DMS53 (cell line): ENCODE data around the gene XXYLT1.
A peak's percentile ranks its signal among the peaks of the same experiment; 100 is the strongest.
"Not testable (repeated sequence)": the region's sequence is repeated elsewhere in the genome, so short reads cannot be mapped to it uniquely, and the experiment has no call there.

Experiments used
- DNase-seq: peaks from one replicate; lab custom pipeline; 2025; lab: John Stamatoyannopoulos, UW

XXYLT1 gene

DNA sequence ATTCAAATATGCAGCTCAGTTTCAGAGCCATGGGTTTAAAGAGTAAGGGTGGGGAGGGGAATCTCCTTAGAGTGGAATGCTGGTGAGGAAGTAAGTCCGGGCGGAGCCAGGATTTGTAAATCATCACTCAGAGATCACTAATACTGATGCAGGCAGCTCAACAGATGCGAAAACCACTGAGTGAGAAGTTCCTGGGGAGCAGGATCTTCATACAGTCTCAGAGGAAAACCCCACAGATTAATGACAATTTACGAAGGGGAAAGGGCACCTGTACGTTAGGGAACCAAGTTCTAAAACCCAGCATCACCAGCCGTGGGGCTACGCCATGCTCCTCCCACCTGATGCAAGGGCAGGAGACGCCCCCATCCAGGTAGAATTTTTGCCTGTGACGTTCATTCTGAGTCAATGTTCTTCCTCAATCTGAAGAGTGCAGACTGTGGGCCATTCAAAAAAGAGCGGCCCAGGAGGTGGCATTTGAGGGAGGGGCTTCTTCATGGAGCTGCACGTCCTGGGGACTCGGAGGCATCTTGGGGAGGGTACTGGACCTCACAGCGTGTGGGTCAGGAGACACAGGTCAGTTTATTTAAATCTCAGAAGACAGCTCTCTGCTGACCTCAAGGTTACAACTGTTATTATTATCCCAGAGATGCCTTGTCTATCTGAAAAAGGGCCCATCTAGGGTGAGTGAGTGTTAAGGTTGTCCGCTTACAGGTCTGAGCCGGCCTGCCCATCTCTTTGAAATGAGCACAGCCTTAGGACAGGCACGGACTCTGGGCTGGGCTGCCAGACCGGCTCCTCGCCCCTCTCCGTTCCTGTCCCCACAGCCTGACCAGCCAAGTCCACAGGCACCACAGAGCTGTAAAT lies 228.0 kb downstream of the XXYLT1 start:
- no peak for DNase-seq

DNA sequence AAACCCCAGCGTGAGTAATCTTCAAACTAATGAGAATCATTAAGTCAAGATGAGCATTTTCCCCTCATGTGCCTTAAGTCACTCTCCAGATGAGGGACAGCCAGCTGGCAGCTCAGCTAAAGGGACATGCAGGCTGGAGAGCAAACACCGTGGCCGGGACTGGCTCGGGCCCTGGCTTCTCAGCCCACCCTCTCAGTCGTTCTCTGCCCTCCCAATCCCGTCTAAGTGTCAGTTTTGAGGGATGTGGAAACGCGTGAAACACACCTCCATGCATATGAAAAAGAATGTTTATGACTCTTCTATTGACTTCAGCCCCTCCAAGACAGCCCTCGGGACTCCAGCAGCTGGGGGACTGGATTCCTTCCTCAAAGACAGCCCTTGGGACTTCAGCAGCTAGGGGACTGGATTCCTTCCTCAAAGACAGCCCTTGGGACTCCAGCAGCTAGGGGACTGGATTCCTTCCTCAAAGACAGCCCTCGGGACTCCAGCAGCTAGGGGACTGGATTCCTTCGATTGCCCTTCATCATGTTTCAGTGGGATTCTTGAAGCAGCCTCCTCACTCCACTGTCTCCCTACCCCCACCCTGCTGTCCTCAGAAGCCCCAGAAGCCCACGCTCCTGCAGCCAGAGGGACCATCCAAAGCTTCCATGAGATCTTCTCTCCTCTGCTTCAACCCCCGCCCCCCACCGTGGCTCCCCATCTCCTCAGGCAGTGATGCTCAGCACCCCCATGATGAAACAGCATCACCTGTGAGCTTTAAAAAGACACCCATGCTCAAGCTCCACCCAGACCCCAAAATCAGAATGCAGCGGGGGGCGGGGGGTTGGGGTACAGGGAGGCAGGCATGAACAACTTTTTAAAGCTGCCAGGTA lies 228.9 kb downstream of the XXYLT1 start:
- DNase-seq: no peak

DNA sequence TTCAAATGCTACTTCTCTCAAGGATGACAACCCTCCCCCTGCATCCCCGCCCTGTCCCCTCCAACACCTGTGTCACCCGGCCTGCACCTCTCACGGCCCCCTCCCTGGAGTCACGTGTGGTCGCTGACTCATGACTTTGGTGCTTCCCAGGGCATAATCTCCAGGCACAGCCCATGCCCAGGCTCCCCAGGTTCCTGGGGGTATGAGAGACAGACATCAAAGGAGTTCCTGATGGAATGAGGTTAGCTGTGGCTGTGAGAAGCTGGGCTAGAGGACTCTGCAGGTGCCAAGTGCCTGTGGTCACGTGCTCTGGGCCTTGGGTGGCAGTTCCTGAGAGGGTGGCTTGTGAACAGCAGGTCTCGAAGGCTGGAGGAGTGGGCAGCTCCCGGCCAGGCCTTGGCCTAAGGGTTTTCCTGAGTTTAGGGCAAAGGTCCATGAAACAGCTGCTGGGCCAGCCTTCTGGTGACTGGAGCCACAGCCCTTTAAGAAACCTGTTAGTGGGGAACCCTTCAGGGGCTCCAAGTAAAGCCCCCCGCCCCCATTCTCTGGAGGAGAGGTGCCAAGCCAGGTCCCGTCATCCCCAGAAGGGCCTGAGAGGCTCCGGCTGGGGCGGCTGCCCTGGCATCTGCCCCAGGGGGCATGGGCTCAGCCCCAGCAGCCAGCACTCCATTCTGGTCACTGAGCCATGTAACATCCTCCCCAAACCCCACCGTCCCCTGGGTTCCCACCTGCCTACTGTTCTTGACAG lies 230.0 kb downstream of the XXYLT1 start:
- peak; percentile 21 for DNase-seq

DNA sequence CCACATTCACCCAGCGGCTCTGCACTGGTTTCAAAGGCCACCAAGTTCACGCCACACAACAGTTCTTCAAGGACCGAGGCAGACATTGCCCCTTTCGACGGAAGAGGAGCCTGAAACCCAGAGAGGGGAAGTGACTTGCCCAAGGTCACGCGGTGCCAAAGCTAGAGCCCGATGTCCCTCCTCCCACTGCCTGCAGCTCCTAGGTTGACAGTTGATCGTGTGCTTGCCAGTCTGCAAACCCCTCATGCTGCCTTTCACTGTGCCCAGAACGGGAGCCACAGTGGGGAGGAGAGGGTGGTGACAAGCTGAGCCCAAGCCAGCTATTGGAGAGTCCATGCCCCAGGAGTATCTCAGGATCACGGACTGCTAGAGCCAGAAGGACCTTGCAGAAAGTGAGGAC lies 230.9 kb downstream of the XXYLT1 start:
- DNase-seq: no peak

DNA sequence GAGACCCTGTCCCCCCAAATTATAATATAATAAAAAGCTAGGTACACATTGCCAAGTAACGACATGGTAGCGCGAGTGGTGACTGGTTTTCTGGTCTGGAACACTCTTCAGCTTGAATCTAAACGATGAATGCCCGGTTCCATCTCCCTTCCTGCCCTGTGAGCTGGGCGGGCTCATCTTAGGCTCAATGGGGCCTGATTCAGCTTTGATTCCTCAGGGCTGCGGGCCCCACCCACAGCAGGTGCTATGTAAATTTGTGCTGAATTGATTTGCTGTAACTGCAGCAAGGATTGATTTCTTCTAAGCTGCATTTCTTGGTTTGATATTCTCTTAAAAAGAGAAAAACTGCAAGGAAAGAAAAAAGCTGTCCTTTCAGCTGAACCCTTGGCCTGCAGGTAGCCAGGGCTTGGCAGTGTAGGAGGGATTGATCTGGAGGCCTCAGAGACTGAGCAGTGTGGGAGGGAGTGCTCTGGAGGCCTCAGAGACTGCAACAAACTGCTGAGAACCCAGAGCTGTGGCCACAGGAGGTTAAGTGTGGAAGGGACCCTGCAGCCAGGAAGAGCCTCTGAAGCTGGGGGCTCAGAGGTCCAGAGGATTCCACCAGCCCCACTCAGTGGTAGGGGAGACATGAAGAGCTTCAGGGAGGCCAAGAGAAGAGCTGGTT lies 231.6 kb downstream of the XXYLT1 start:
- peak; percentile 21 for DNase-seq

DNA sequence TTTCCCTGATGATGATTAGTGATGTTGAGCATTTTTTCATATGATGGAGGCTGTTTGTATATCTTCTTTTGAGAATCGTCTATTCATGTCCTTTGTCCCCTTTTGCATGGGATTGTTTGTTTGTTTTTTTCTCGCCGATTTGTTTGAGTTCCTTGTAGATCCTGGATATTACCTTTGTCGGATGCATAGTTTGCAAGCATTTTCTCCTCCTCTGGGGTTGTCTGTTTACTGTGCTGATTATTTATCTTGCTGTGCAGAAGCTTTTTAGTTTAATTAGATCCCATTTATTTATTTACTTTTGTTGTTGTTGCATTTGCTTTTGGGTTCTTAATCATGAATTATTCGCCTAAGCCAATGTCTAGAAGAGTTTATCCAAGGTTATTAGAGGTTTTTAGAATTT lies 232.8 kb downstream of the XXYLT1 start:
- DNase-seq: no peak

DNA sequence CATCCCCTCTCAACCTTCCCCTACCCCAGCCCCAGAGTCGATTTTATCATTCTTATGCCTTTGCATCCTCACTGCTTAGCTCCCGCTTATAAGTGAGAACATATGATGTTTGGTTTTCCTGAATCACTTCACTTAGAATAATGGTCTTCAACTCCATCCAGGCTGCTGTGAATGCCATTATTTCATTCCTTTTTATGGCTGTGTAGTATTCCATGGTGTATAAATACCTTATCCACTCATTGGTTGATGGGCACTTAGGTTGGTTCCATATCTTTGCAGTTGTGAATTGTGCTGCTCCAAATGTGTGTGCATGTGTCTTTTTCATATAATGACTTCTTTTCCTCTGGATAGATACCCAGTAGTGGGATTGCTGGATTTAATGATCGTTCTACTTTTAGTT lies 233.4 kb downstream of the XXYLT1 start:
- DNase-seq: not testable (repeated sequence)

DNA sequence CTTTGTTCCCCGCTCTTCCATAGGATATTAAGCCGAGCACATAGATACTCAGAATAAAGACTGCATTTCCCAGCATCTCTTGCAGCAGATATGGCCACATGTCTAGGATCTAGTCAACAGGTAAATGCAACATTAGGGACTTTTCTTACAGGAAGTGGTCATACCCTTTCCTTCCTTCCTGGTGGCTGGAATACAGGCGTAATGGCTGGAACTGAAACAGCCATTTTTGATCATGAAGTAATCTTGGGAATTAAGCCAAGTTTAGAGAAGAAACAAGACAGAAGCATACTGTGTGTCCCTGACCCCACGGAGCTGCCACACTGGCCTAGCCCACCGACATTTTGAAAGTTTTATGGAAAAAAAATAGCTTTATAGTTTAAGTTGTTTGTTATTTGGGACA lies 234.0 kb downstream of the XXYLT1 start:
- no peak for DNase-seq

DNA sequence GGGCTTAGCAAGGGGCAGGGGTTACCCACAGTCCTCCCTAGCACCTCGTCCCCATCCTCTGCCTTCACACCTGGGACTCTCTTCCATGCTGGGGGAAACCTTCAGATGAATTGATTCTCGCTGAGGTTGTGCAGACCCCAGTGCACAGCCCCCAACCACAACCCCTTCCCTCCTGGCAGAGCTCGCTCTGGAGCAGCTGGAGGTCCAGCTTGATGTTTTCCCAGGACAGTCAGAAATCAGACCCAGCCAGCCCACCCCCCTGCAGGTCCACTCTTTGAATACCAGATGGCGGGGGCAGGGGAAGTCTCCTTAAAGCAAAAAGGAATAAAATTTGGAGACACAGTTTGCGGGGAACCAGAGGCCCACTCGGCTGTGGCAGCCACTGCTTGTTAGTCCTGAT lies 234.4 kb downstream of the XXYLT1 start:
- no peak for DNase-seq

DNA sequence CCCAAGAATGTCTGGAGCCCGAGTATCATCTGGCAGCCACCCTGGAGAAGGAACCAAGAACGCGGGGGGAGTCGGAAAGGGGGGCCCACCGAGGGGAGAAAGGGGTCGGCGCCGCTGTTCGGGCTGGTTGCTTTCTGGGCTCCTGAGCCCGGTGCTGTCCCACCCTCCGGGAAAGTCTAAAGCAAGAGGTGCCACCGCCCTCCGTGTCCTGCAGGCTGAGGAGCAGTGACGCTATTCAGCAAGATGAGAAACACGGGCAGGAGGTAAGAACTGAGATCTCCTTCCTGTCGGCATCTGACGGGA lies 234.8 kb downstream of the XXYLT1 start:
- DNase-seq: no peak

DNA sequence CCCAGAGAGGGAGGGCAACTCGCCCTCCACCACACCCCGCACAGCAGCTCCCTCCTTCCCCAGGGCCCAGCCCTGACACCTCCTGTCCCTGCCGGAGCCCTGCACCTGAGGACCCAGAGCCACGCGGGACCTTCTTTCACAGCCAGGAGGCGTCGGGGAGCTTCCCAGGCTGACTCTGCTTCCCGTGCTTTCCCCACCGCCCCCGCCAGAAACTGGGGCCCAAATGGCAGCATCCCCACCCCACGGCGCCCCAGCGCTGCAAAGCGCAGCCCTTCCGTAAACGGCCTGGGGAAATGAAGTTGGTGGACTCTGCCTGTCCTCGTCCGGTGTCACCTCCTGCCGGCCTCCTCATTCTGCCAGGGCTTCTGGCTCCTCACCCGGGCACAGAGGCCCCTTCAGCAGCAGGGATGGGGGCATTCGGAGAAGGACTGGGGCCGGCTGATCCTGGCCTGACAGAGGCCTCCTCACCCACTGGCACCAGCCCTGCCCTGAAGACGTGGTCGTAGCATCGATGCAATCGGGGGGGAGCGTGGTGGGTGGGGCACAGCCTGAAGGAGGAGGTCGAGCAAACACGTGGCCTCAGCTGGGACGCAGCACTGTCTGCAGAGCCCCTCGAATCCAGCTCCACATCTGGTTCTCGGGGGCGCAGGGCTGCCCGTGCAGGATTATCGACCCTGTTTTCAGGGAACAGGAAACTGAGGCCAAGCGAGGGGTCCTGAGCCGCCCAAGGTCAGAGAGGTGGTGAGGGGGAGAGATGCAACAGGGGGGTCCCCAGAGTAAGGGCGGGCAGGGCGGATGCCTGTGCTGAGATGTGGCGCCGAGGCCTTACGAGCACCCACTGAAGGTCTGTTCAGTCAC lies 235.4 kb downstream of the XXYLT1 start:
- peak; percentile 17 for DNase-seq

DNA sequence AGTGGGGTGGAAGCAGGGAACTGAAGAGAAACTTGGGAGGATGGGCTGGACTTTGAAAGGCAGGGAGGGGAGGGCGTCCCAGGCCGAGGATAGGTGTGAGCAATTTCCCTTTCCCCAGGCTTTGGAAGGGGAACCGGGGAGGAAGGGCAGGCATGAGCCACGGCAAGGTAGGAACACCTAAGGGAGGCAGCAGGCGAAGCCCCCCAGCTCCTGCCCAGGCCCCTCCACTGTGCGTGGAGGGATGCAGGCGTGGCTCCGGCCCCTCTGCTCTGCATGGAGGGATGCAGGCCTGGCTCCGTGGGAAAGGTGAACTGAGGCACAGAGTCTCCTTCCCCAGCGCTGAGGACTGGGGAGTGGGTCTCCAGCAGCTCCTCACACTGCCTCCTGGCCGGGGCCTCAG lies 236.4 kb downstream of the XXYLT1 start:
- no peak for DNase-seq

DNA sequence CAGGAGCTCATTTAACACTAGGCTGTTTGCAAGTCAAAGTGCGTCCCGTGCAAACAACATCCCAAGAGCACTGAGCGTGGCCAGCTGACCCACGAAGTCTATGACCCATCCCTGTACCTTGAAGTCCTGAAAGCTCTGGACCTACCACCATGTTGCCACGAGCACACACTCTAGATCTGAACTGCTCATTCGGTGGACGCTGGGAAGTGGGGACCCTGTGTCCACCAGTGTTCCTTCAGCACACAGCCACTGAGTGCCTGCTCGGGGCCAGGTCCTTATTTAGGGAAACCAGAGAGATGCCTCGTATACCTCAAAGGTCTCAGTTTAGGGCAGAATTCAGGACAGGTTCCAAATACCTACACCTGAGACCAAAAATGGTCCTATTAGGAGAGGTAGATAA lies 236.9 kb downstream of the XXYLT1 start:
- DNase-seq: peak; percentile 55

DNA sequence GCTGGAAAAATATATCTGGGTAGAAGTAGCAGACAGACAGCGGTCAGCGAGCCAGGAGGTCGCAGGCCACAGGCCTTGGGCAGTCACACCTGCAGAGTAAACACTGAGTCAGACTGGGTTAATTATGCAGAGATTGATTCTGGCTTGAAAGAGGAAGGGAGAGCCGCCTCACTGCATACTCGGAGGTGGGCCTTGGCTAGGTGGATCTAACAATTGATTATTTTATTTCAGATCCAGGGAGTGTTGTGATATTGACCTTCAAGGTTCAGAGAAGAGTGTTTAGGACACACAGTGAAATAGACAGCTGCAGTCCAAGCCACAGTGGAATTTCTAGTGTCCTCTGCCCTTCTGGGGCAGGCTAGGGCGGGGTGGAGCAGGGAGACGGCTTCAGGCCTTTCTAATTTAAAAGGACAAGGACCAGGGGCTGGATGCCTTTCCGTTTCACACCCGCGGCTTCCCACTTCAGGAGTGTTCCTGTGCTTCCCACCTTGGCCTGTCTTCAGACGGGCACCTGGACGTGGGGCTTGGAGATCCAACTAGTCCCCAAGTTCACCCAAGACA lies 237.3 kb downstream of the XXYLT1 start:
- DNase-seq: peak; percentile 89

DNA sequence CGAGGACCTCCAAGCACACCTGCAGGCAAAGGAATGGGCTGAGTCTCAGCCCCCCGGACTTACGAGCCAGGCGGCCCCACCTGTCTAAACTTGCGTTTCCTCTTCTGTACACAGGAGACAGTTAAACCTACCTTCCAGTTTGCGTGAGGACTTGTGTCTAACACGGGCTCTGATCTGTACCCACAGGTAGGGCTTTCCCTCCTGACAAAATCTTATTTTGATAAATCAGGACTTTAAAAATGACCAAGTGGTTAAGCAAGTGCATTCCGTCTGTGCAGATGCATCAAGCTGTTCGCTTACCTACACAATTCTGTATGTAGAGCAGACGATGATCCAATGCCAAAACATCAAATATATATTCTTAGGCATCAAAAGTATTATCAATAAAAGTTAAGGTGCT lies 238.0 kb downstream of the XXYLT1 start:
- DNase-seq: peak; percentile 74

DNA sequence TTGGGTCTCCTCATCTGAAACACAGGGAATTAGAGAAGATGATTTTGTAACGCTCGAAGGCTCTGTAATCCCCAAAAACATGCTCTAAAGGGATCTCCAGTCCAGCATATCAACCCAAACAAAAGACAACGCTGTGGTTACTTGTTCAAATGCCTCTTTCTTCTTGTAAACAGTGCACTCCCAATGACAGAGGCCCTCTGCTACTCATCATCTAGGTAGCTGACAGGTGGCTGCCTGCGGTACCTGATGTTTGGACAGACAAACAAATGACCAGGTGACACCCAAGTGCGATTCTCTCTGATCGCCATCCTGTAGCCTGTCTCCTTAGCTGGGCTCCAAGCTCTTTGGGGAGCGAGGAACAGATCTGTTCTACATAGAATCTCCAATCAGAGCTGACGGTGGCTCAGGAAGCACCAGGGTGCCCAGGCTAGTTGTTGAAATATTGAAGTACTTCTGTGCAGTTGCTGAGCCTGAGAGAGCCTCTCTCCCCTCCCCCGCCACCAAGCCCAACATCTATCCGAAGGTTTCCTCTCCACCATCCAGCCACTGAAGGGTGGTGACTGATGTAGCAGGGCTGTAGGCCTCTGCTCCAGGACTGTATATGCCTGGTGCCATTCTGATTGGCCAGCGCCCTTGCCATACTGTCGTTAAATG lies 238.7 kb downstream of the XXYLT1 start:
- DNase-seq: peak; percentile 95

DNA sequence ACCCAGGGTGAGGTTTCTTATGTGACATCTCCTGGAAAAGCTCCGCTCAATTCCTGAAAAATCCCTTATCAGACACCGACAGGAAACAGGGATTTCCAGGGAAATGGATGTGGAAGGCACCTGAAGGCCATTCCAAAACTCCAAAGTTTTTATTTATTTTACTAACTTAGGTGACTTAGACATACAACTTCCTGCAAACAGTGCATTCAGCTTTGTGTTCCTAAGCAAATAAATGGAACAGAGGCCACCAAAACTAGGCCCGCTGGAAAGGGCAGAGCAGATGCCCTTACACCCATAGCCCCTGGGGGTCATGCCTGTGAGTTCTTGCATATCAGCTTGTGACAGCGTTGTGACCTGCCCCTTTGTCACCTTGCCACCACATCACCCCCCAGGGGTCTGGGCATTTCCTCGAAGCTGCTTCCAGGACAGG lies 239.4 kb downstream of the XXYLT1 start:
- DNase-seq: peak; percentile 63

DNA sequence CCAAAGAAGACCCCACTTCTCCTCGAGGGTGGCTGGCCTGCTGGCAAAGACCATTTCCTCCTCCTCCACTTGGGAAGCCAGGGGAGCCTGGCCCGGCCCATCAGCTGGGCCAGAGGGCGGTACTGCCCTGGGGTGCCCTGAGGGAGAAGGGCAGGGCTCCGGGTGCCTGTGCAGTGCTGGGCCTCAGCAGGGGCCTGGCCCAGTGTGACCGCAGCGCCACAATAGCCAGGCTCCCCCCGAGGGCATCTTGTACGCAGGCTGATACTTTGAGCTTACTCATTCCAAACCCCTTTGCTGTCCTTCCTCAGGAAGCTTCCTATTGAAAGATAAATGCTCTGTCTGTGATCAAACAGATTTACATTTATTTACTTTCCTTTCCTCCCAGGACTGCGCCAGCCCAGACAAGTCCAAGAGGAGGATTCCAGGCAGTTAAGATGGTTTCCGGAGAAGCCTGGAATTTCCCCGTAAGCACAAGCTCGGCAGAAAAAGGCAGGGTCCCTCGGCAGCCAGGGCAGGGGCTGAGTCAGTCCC lies 240.1 kb downstream of the XXYLT1 start:
- peak; percentile 59 for DNase-seq

DNA sequence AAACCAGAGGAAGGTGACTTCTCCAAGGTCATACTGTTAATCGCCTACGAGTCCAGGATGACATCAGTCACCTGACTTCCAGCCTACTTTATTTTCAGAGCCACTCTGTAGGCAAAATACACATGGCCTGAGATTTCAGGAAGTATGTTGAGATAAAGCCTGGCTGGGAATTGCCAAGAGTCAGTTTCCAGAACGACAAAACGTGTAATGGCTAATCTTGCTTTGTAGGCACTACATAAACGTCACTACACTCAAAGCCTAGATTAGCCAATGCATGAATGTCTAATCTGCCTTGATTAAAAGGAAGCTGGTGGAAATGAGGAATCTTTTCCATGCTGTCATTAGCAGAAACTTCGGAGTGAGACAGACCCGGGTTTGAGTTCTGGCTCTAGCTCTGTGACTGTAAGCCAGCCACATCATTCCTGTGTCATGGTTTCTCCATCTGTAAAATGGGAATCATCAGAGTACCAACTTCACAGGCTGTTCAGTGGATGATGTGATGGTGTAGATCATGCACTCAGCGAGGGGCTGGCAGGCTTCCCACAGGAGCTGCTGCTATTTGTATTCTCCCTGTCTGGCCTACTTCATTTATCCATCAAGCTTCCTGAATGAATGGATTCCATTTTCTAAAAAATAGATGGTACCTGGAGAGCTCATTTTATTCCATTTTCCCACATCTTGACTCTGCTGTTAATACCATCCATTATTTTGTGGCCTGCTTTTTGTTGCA lies 241.9 kb downstream of the XXYLT1 start:
- DNase-seq: no peak
